HUDEP-2 (cell line): ENCODE results near the gene CUTC.
"Not testable (repeated sequence)": the region's sequence is repeated elsewhere in the genome, so short reads cannot be mapped to it uniquely, and the experiment has no call there.

ENCODE experiments used
- DNase-seq, 76 experiments: peaks; one replicate each; lab custom pipeline; 2025; ENCODE audit not compliant: unreplicated experiment in 76 of 76; lab: John Stamatoyannopoulos, UW

Gene CUTC

DNA sequence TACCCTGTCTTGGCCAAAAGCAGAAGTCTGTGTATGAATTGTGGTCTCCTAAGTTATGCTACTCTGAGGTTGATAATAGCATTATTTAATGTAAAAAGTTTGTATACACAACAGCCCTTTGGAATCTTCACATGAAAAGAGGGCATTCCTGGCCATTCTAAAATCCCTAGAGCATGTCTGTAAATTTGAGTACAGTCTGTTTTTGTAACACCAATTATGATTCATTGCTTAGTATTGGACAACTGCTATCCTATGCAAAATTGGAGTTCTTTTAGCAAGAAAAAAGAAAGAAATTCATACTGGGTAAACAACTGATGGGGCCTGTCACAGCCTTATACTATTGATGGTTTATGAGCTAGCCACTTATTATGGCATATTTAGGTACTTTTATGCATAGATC is 10.2 kb downstream of the CUTC start:
- DNase-seq: no peak

DNA sequence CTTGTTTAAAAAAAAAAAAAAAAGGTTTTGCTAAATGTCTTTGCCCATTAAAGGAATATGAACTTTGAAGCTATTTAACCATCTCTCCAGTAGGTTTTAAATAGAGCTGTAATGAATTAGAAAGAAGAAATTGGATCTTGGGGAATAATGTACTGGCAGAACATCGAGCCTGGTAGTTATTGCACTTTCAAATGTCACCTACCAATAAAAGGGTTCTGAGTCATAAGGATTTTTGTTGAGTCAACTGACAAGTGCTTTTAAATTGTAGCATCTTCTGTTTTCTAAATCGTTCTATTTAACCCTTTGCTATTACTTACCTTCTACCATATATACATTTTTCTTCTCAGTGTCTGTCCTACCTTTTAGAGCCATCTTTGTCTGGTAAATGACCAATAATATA is 10.7 kb downstream of the CUTC start:
- DNase-seq: no peak

DNA sequence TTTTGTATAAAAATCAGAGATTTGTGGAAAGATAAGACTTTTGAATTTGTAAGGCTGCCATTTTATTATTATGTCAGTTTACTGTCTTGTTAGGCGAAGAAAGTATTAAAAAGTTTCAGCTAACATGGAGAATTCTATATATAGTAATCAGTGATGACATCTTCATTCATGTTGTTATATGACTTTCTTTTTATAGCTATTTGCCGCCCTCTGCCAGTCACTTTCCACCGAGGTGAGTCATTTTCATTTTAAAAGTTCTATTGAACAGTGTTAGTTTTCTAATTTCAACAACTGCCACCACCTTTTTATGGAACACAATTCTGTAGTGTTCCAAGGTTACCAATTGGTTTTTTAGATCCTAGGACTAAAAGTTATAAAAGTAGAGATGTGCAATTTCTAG is 11.8 kb downstream of the CUTC start:
- DNase-seq: no peak

DNA sequence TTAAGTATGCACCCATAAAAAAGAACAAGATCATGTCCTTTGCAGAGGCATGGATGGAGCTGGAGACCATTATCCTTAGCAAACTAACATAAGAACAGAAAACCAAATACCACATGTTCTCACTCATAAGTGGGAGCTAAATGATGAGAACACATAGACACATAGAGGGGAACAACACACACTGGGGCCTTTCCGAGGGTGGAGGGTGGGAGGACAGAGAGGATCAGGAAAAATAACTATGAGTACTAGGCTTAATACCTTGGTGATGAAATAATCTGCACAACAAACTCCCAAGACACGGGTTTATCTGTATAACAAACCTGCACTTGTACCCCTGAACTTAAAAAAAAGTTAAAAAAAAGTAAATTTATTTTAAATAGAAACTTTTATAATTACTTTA is 14.1 kb downstream of the CUTC start:
- DNase-seq: not testable (repeated sequence)

DNA sequence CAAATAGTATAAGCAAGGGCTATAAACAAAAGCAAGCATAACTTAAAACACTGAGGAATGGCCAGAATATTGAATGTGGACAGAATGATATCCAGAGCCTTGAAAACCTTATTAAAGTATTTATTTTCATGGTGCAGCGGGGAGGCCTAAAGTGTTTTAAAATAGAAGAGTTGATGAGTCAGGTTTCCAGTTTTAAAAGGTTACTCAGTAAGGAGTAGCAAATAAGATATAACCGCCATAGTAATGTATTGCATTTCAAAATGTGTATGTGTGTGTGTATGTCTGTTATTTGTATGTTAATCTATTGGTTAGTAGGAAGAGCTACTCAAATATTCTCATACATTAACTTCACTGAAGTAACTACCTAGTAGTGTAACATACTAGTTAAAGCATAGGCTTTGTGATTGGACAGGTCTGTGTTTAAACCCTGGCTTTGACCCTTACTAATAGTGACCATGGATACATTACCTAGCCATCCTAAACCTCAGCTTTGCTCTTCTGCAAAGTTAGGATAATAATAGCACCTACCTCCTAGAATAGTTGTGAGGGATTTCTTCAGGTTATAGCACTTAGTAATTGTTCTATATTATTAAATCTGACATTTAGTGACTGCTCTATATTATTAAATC is 16.9 kb downstream of the CUTC start:
- no peak for DNase-seq

DNA sequence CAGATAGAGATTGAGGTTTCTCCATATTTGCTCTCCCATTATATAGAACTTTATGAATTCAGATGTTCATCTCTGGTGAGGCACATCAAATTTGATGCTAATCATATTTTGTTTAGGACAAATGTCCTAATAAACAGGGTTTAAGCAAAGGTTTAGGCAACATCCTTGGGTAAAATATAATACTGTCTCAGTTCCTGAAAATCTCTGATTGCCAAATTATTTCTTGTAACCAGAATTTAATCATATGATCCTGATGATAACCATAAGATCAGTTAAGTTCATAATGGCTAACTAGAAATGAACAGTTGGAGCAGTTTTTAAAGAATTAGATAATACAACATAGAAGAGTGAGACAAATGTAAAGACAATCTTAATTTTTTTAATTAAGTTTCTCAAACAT is 18.6 kb downstream of the CUTC start:
- no peak for DNase-seq

DNA sequence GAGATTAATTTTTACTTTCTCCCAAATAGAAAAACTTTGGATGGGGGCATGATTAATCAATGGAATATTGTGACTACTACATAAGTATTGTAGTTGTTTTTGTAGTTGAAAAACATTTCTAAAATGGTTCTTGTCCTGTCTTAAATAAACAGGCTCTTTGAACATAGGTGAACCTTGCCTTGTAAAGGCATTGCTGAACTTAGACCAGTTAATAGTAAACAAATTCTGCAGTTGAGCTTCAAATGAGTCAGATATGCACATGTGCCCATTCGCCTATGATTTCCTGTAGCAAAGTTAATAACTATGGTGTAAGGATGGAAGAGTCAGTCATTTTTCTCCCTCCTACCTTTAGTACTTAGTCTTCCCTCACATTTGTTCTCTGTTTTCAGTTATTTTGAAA is 22.6 kb downstream of the CUTC start:
- no peak for DNase-seq

DNA sequence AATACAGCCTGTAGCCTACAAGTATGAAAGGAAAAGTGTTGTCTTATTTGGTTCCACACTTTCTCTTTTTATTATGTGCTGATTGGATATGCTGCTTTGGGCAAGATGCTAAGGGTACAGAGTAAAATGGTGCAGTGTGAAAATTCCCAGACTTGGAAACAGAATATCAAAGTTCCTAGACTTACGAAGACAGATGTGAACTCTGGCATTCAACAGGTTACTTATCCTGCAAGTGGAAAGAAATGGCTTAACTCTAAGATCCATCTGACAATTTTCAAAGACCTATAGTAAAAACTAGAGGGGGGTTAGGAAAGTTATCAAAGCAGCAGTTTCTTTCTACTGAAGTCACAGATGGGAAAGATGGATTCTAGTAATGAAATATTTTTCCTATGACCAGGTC is 24.1 kb downstream of the CUTC start:
- DNase-seq: no peak

DNA sequence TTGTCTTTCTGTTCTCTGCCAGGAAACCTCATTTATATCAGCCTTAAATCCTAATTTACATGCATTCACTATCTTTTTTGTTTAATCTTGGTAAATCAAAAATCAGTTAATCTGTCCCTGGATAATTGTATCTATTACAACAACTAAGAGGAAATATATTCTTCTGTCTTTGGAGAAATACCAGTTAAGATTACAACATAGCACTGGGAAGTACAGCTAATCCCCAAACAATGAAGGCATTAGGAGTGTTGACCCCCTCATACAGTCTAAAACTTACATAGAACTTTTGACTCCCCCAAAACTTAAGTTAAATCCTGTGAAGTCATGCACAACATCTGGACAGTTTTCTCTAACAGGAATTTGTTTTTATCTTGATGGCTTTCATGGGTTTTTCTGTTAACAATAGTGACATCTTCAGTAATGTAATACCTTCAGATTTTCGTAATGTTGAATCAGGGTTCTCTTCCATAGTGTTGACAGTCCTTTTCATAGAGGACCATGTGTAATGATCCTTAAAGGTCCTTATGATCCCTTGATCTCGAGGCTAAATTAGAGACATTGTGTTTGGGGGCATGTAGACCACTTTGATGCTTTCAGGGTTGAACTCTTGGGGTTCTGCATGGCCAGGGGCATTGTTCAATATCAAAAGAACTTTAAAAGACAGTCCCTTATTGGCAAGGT is 26.3 kb downstream of the CUTC start:
- DNase-seq: no peak

DNA sequence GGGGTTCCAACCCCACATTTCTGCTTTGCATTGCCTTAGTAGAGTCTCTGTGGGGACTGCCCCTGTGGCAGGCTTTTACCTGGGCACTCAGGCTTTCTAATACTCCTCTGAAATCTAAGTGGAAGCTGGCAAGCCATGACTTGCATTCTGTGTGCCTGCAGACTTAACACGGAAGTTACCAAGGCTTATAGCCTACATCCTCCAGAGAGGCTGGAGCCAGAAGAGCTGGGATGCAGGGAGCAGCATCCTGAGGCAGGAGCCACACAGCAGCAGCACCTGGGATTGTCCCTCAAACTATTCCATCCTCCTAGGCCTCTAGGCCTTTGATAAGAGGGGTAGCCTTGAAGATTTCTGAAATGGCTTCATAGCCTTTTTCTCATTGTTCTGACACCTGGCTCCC is 28.3 kb downstream of the CUTC start:
- no peak for DNase-seq

DNA sequence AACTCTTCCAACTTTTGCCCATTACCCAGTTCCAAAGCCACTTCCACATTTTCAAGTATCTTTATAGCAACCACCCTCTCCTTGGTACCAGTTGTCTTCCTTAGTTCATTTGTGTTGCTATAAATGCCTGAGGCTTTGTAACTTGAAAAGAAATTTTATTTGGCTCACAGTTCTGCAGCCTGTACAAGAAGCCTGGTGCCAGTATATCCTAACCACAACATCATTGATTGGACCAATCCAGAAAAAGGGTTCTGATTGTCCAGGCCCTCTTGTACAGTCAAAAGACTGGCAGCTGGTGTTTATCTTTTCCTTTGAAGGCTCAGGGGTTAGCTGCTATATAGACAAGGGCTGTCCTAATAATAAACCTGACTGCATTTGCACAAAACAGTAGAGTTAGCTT is 29.3 kb downstream of the CUTC start:
- no peak for DNase-seq

DNA sequence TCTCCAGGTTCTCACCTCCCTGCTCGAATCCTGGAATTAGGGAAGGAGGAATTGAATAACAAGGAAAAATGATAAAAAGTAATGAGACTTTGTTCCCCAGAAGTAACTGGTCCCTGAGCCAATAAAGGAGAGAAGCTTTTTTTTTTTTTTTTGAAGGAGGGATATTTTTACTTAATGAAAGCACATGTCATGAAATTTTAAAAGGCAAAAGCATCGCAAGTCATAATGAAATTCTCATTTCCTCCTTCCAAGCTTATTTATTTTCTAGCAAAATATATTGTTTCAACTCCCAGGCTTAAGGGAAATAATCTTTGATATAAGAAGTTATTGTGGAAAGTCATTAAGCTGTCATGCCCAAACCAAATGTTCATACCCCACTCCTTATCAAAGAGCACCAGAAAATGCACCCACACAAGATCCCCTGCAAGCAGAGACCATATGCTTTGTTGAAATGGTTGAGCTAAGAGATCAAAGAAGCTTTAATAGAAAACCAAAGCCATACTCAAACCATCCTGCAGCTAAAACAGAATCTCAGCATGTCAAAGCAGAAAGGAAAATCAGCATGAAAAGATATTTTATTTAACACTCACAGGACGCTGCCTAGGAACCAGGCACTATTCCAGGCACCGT is 33.8 kb downstream of the CUTC start:
- no peak for DNase-seq

DNA sequence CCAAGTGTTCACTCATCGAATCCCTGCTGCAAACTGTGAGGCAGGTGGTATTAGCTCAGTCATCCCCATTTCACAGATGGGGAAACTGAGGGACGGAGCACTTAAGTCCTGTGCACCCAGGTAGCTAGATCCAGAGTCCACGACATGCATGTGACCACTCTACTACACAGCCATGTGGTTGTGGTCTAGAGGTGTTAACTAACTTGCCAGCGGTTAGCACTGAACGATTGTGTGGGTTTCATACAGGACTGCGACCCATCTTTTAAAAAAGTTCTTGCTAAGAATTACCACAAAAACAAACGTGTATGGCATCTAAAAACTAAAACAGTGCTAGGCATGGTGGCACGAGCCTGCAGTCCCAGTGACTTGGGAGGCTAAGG is 34.3 kb downstream of the CUTC start:
- DNase-seq: no peak

DNA sequence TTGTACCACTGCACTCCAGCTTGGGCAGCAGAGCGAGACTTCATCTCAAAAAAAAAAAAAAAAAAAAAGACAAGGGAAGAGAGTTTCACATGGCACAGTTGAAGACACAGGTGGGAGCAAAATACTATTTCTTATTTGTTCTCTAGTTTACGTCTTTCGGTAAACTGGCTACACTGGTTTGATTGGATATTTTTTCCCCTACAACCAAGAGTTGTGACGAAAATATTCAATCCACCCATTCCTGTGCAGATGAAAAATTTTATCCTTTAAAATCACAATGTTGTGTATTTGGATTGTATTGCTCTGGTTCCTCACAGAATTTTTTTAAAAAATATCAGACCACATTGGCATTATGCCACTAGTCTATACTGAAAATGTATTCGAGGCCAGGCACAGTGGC is 35.9 kb downstream of the CUTC start:
- no peak for DNase-seq

DNA sequence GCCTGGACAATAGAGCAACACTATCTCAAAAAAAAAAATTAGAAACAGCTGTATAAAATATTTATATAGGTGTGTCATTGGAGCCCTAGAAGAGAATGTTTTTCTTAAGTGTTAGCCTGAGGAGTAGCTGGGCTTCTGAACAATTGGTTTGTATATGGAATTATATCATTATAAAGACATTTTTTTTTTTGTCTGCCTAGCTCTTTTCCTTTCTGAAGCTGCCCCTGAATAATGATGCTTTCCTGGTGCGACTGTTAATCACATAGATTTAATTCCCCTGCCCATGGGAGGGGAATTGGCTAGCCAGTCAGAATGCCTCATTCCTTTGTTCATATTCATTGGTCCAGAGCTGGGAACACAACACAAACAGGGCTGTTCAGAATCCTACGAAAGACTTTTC is 36.5 kb downstream of the CUTC start:
- no peak for DNase-seq

DNA sequence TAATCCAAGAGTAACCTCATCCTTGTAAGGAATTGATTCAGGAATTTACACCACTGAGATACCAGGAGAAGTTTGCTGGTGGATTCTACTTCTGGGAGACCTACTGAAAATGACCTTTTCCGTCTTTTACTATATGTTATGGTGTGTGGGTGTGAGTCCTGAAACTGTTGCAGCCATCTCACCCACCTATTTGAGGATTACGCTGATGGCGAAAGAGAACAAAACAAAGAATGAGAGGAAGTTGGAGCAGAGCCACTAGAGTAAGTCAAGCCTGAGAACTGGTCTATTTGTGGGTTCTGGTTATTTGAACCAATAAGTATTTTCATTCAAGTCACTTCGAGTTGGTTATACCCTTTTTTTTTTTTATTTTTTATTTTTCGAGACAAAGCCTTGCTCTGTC is 37.7 kb downstream of the CUTC start:
- DNase-seq: no peak

DNA sequence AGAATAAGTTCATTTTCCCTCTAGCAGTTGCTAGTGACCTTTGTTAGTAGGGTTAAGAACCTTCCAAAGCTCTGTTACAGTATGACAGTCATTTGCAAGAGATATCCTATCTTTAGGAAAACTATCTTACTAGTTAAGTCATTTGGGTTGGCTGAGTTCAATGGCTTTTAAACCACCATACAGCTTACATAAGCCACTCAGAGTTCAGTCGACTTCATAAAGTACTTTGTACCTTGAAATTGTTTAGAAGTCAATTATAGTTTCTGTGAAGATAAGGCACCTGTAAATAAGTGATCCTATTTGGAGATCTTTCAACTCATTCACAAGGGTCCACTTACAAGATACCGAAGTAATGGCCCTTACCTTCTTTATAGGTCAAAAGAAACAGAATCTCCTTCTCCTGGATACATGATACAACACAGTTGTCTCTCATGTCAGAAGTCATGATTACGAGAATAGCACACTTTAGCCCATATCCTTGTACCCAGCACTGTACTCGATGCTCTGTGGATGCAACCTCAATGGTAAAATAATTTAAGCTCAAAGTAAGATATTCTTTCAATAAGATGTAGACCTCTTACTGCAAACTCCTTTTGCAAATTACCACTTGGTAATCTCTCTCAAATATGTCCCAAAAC is 38.5 kb downstream of the CUTC start:
- no peak for DNase-seq

DNA sequence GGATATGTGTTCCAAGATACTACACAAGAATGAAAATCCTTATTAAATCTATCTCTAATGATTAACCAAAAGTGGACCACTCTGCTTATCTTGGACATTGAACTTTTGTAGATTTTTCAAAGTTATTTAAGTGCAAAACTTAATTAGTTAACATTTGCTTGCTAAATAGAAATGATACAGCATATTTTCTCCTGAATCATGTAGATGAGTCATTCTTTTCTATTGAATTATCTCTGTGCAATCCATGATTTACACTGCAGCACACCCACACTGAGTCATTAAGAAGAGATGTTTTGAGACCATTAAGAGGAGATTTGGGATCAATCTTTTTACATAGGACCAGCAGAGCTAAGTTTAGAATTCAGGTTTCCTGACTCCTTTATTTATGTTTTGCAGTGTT is 43.8 kb downstream of the CUTC start:
- peak in 5 of 76 experiments; percentile 2 to 31 (median 4) for DNase-seq

DNA sequence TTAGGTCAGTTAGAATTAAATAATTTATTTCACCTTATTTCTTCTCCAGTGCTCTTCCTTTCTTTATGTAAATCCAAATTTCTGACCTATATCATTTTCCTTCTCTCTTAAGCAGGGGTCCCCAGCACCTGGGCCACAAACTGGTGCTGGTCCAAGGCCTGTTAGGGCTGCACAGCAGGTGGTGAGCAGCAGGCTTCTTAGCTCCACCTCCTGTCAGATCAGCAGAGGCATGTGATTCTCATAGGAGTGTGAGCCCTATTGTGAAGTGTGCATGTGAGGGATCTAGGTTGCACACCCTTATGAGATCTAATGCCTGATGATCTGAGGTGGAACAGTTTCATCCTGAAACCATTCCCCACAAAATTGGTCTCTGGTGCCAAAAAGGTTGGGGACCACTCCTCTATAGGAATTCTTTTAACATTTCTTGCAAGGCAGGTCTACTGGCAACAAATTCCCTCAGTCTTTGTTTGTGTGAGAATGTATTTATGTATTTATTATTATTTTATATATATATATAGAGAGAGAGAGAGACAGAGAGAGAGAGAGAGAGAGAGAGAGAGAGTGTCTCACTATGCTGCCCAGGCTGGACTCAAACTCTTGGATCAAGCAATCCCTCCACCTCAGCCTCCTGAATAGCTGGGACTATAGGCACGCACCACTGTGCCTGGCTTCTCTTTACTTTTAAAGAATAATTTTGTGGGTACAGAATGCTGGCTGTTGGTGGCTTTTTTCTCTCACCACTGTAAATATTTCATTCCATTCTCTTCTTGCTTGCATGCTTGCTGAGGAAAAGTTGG is 46.1 kb downstream of the CUTC start:
- peak in 2 of 76 experiments; percentile 0 to 4 for DNase-seq

DNA sequence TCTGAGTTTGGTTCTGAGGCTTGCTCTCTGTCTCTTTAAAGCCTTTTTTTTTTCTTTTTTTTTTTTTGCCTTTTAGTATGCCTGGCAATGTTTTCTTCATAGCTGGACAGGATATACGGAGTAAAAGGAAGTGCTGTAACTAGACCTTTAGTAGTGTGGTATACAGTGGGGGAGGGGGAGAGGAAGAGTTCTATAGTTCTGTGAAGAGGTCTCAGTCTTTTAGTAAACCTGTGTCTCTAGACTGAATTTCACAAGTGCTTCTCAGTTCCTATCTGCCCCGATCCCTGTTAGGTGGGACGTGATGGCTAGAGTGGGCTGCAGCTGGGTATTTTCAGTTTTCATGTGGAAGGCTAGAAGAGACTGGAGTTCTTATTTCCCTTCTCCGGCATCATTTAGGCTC is 47.3 kb downstream of the CUTC start:
- DNase-seq: no peak
